SK-N-SH (cell line): Measurements from ENCODE around the gene TMEM168. TPM values are rescaled to one million over a fixed set of nuclear protein-coding genes. Genes with fewer than 3 reads are reported as not detected.

Source experiments
- CTCF ChIA-PET: fragments of 300-600, 350-600 bp; formaldehyde crosslinking; extraction: SDS; loops from one replicate; lab custom pipeline; 2021; lab: Yijun Ruan, JAX
- POLR2A ChIA-PET: fragments of 350-600 bp; sonication (Branson Sonifier 250); formaldehyde crosslinking; extraction: SDS; loops from one replicate; lab custom pipeline; 2020; ENCODE audit warnings: antibody characterized with exemption, inconsistent platforms; lab: Yijun Ruan, JAX
- DNase-seq: peaks from one replicate; pipeline ENCODE4 v3.0.0; 2012
- H2AFZ ChIP-seq: fragments of 200-600 bp; sonication (generic); 2 replicates; pipeline ENCODE4 v1.8.1; 2016; ENCODE audit warnings: antibody characterized with exemption, mild to moderate bottlenecking, low read depth
- H3F3A ChIP-seq: fragments of 200-600 bp; sonication (generic); replicated peaks from 2 replicates; pipeline ENCODE3; 2016; ENCODE audit warnings: antibody characterized with exemption, mild to moderate bottlenecking; ENCODE audit not compliant: insufficient read depth
- H3K27ac ChIP-seq, 2 experiments: fragments of 200-500 bp in 1 of 2; fragments of 200-600 bp in 1 of 2; sonication (Bioruptor generic) in 1 of 2; sonication (generic), shearing (Covaris generic) in 1 of 2; 2 replicates each; pipeline versions ENCODE4 v1.5.1 to v1.6.1; 2014 to 2016; ENCODE audit warnings: low read depth in 2 of 2, inconsistent platforms in 1 of 2, low read length in 1 of 2, mild to moderate bottlenecking in 1 of 2, mixed read lengths in 1 of 2
- H3K27me3 ChIP-seq: fragments of 200-600 bp; sonication (generic), shearing (Covaris generic); 2 replicates; pipeline ENCODE4 v1.6.1; 2016; ENCODE audit warnings: mixed run types; ENCODE audit not compliant: insufficient read depth
- H3K36me3 ChIP-seq, 2 experiments: fragments of 200-500 bp in 1 of 2; fragments of 200-600 bp in 1 of 2; sonication (Bioruptor generic) in 1 of 2; sonication (generic) in 1 of 2; replicated peaks in 1 of 2; 2 replicates each; pipeline versions ENCODE3 to v1.5.1; 2014 to 2016; ENCODE audit warnings: low read length in 1 of 2, mild to moderate bottlenecking in 1 of 2; ENCODE audit not compliant: insufficient read depth in 2 of 2, control insufficient read depth in 1 of 2
- H3K4me1 ChIP-seq, 2 experiments: fragments of 200-500 bp in 1 of 2; fragments of 200-600 bp in 1 of 2; sonication (Bioruptor generic) in 1 of 2; sonication (generic), shearing (Covaris generic) in 1 of 2; 2 replicates each; pipeline versions ENCODE4 v1.5.1 to v1.6.1; 2014 to 2016; ENCODE audit warnings: low read depth in 1 of 2, low read length in 1 of 2, mixed run types in 1 of 2; ENCODE audit not compliant: insufficient read depth in 2 of 2, control insufficient read depth in 1 of 2
- H3K4me2 ChIP-seq: fragments of 200-600 bp; sonication (generic), shearing (Covaris generic); 2 replicates; pipeline ENCODE4 v1.6.1; 2017; ENCODE audit warnings: mixed run types
- H3K4me3 ChIP-seq, 2 experiments: fragments of 200-500 bp in 1 of 2; fragments of 200-600 bp in 1 of 2; sonication (Bioruptor generic) in 1 of 2; sonication (generic), shearing (Covaris generic) in 1 of 2; 2 replicates each; pipeline versions ENCODE4 v1.5.1 to v1.8.1; 2014 to 2016; ENCODE audit warnings: low read depth in 2 of 2, inconsistent platforms in 1 of 2, low read length in 1 of 2, mild to moderate bottlenecking in 1 of 2, mixed read lengths in 1 of 2, moderate library complexity in 1 of 2
- H3K79me2 ChIP-seq: fragments of 200-600 bp; sonication (generic); 2 replicates; pipeline ENCODE4 v1.8.1; 2017; ENCODE audit warnings: mild to moderate bottlenecking; ENCODE audit not compliant: insufficient read depth
- H3K9ac ChIP-seq: fragments of 200-600 bp; sonication (generic); 2 replicates; pipeline ENCODE4 v1.6.1; 2017; ENCODE audit warnings: mixed run types
- H3K9me2 ChIP-seq: fragments of 200-600 bp; sonication (generic); 2 replicates; pipeline ENCODE4 v1.6.1; 2017; ENCODE audit warnings: mixed run types
- H3K9me3 ChIP-seq: fragments of 200-600 bp; sonication (generic); 2 replicates; pipeline ENCODE4 v1.6.1; 2017; ENCODE audit warnings: mixed run types, mild to moderate bottlenecking, moderate library complexity
- H4K20me1 ChIP-seq: fragments of 200-600 bp; sonication (generic); 2 replicates; pipeline ENCODE4 v1.6.1; 2017; ENCODE audit warnings: mild to moderate bottlenecking, mixed run types; ENCODE audit not compliant: insufficient read depth
- EP300 ChIP-seq, 2 experiments: IDR thresholded peaks; 2 replicates each; pipeline versions ENCODE4 v1.4.0 to v1.6.1; 2012; ENCODE audit warnings: borderline replicate concordance in 1 of 2, low read depth in 1 of 2, low read length in 1 of 2
- EZH2phosphoT487 ChIP-seq: fragments of 200-600 bp; sonication (generic); IDR thresholded peaks from 2 replicates; pipeline ENCODE4 v1.6.1; 2017; ENCODE audit warnings: low read depth, mixed run types, mild to moderate bottlenecking, antibody characterized with exemption, moderate library complexity, borderline replicate concordance
- FOXJ3 ChIP-seq: sonication (generic); formaldehyde crosslinking; IDR thresholded peaks from 2 replicates; pipeline ENCODE4 v1.5.1; 2020; ENCODE audit warnings: mild to moderate bottlenecking, missing genetic modification reagents
- GABPA ChIP-seq: IDR thresholded peaks from 2 replicates; pipeline ENCODE4 v1.4.0; 2012; ENCODE audit warnings: low read depth, mild to moderate bottlenecking
- GATA2 ChIP-seq: sonication (generic); formaldehyde crosslinking; IDR thresholded peaks from 2 replicates; pipeline ENCODE4 v1.5.0; 2020; ENCODE audit warnings: mild to moderate bottlenecking, missing genetic modification reagents
- IRF3 ChIP-seq: fragments of 150-350 bp; IDR thresholded peaks from 2 replicates; pipeline ENCODE4 v1.6.1; 2016; ENCODE audit warnings: mild to moderate bottlenecking, low read depth, low read length
- MAX ChIP-seq: IDR thresholded peaks from 2 replicates; pipeline ENCODE4 v1.4.0; 2012; ENCODE audit warnings: low read depth
- MXI1 ChIP-seq: IDR thresholded peaks from 2 replicates; pipeline ENCODE4 v1.6.1; 2012; ENCODE audit warnings: mild to moderate bottlenecking, low read depth, low read length, improper control_type of control experiment
- PBX3 ChIP-seq: IDR thresholded peaks from 2 replicates; pipeline ENCODE4; 2012
- POLR2AphosphoS5 ChIP-seq: IDR thresholded peaks from 2 replicates; pipeline ENCODE4 v1.6.1; 2012; ENCODE audit warnings: low read depth, low read length
- RAD21 ChIP-seq: IDR thresholded peaks from 2 replicates; pipeline ENCODE4 v1.6.1; 2012; ENCODE audit warnings: mild to moderate bottlenecking, low read length
- REST ChIP-seq: IDR thresholded peaks from 2 replicates; pipeline ENCODE4 v1.6.1; 2012; ENCODE audit warnings: mild to moderate bottlenecking, low read depth, low read length, moderate library complexity
- TCF12 ChIP-seq: IDR thresholded peaks from 2 replicates; pipeline ENCODE4 v1.4.0; 2012
- TEAD4 ChIP-seq: IDR thresholded peaks from 2 replicates; pipeline ENCODE4 v1.4.0; 2012; ENCODE audit warnings: mild to moderate bottlenecking, borderline replicate concordance; ENCODE audit not compliant: insufficient read depth
- WGBS: methylation state at CpG from one replicate; pipeline ENCODE4 v1.1.6; 2017; ENCODE audit warnings: low lambda C conversion rate; 5-methylcytosine and 5-hydroxymethylcytosine counted together
- polyA plus RNA-seq, 3 experiments: library from polyadenylated mRNA; depleted of rRNA; stranded (reverse); fragments of >200 nt; gene quantifications; 2 replicates each; pipeline ENCODE4 v1.2.3, GENCODE V29; 2012

The TMEM168 gene
- polyA plus RNA-seq, 1 of the 3 experiments (the other 2 are of a cell fraction): 32.2 TPM

GRCh38 chr7:112833082-112833481 lies 42.9 kb upstream of the TMEM168 start:
- CTCF ChIA-PET: interaction anchor here (1.2 kb wide), 1 partner anchor 283 kb away, joined by 3 read pairs; no protein-coding TSS in a partner anchor

More at GRCh38 chr7:112833082-112833481, 42.9 kb upstream of the TMEM168 start:
- no peaks in the 10 kb centered on the region for H3F3A ChIP-seq
- H3K4me1 ChIP-seq: no peaks in the 10 kb centered on the region
- no peak for DNase-seq
- H4K20me1 ChIP-seq: no peaks in the 10 kb centered on the region
- H3K27me3 ChIP-seq: no peaks in the 10 kb centered on the region
- H3K27ac ChIP-seq: no peak overlapping the region
- POLR2A ChIA-PET: no interaction called here
- peaks cover 34 to 37% of the 10 kb centered on the region in 2 experiments for H3K36me3 ChIP-seq
- no peaks in the 10 kb centered on the region for H3K79me2 ChIP-seq
- peaks cover 20% of the 10 kb centered on the region; the same call in 1 of the 2 replicates for H3K9me3 ChIP-seq
- 88% methylated on average over 3 of the region's 3 CpGs for WGBS
- TF ChIP-seq GABPA (no peak), POLR2AphosphoS5 (no peak), TCF12 (no peak), IRF3 (no peak), FOXJ3 (CRISPR knock-in tag) (no peak), EP300 (IDR thresholded peaks at IDR 0.05; ENCODE audit: borderline replicate concordance in 1 of 2, low read depth in 1 of 2, low read length in 1 of 2) (no peak), GATA2 (no peak), TEAD4 (no peak), MAX (no peak), PBX3 (no peak), REST (no peak), RAD21 (no peak), EZH2phosphoT487 (no peak), MXI1 (no peak)
- TF ChIP-seq, all 33 proteins: peak for 0
- Histone ChIP-seq H2AFZ (no peak overlapping the region), H3K9ac (no peak overlapping the region), H3K9me2 (no peaks in the 10 kb centered on the region), H3K4me2 (no peak overlapping the region), H3K4me3 (no peak overlapping the region)
